Activated T-helper 17 cell treated with anti-CD3 and anti-CD28 coated beads, Interleukin-2, amount 50 U/mL, for 72 hours (primary cell): ENCODE results near the gene TRIM6. TPM values are rescaled to one million over a fixed set of nuclear protein-coding genes. Genes with fewer than 3 reads are reported as not detected.
"Not testable (repeated sequence)": the region's sequence is repeated elsewhere in the genome, so short reads cannot be mapped to it uniquely, and the experiment has no call there.

Experiments
- ATAC-seq: fragments of 150-1000 bp; cut with Tn5 transposase; replicated peaks from 2 replicates; pipeline ENCODE4 v1.10.0; 2021; ENCODE audit warnings: mild to moderate bottlenecking, moderate library complexity
- H3K27ac Mint-ChIP-seq: one replicate; pipeline ENCODE4 v1.8.0; 2022; ENCODE audit warnings: mixed read lengths
- H3K27me3 Mint-ChIP-seq: one replicate; pipeline ENCODE4 v1.8.0; 2022; ENCODE audit warnings: mixed read lengths
- H3K36me3 Mint-ChIP-seq: one replicate; pipeline ENCODE4 v1.8.0; 2022; ENCODE audit warnings: low read depth, mild to moderate bottlenecking, mixed read lengths
- H3K4me1 Mint-ChIP-seq: one replicate; pipeline ENCODE4 v1.8.0; 2022; ENCODE audit warnings: mixed read lengths
- H3K4me3 Mint-ChIP-seq: one replicate; pipeline ENCODE4 v1.8.0; 2022; ENCODE audit warnings: mild to moderate bottlenecking, mixed read lengths
- H3K9me3 Mint-ChIP-seq: one replicate; pipeline ENCODE4 v1.8.0; 2022; ENCODE audit warnings: mixed read lengths
- total RNA-seq, 2 donors: library from RNA; stranded (reverse); gene quantifications; one replicate each; pipeline ENCODE4 v1.2.3, GENCODE V29; 2022

TRIM6 gene
- total RNA-seq, 2 donors from 2014 or later, result 0.19 TPM

GRCh38 chr11:5589906-5590305 lies 6.5 kb upstream of the TRIM6 start:
- not testable (repeated sequence) for H3K27ac Mint-ChIP-seq, H3K4me1 Mint-ChIP-seq, H3K4me3 Mint-ChIP-seq, H3K27me3 Mint-ChIP-seq, H3K36me3 Mint-ChIP-seq, ATAC-seq, H3K9me3 Mint-ChIP-seq

DNA sequence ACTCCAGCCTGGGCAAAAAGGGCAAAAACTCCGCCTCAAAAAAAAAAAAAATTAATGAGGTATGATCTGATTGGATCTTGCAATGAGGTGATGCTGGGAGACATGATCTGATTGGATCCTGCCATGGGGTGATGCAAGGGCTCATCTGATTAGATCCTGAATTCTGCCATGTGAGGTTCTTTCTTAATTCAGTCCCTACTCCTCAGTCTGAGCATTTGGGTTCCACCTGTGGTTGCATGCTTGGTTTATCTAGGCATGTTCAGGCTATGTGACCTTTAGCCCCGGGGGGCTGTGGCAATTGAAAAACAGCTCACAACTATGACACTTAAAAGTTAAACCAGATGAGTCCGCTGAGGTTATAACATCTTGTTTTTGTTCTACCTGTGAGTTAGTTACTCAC lies 4.8 kb upstream of the TRIM6 start:
- H3K9me3 Mint-ChIP-seq, result no peaks in the 10 kb centered on the region
- no peak overlapping the region for H3K27ac Mint-ChIP-seq
- peaks cover 5% of the 10 kb centered on the region for H3K27me3 Mint-ChIP-seq
- H3K4me3 Mint-ChIP-seq, result no peak overlapping the region
- peaks cover 1% of the 10 kb centered on the region for H3K4me1 Mint-ChIP-seq
- H3K36me3 Mint-ChIP-seq, result no peaks in the 10 kb centered on the region
- ATAC-seq, result no peak

- Mint-ChIP-seq H3K9me3 (no peaks in the 10 kb centered on the region), H3K27me3 (peaks cover 14% of the 10 kb centered on the region), H3K4me1 (peaks cover 6% of the 10 kb centered on the region), H3K36me3 (no peaks in the 10 kb centered on the region), H3K27ac (no peak overlapping the region), H3K4me3 (no peak overlapping the region)
- no peak for ATAC-seq
These were observed 3.8 kb upstream of the TRIM6 start for GRCh38 chr11:5592615-5593014.

DNA sequence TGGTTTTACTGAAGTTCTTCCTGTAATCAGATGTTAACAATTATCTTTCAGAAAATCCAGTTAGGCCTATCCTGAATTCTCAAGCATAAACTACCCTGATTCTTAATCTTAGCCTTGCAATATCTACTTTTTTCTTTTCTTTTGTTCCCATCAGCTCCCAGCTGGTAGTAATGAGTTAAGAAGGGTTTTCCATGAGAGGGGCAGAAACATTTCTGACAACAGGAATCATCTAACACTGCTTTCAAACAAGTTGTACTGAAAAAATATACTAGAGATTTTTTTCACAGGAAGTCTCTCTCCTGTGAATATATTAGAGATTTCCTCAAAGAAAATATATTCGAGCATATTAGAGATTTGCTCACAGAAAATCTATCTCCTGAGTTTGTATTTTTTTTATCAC lies 3.3 kb upstream of the TRIM6 start:
- peaks cover 6% of the 10 kb centered on the region for H3K4me1 Mint-ChIP-seq
- H3K36me3 Mint-ChIP-seq, result no peaks in the 10 kb centered on the region
- ATAC-seq, result no peak
- no peak overlapping the region for H3K4me3 Mint-ChIP-seq
- no peak overlapping the region for H3K27ac Mint-ChIP-seq
- peaks cover 15% of the 10 kb centered on the region for H3K27me3 Mint-ChIP-seq
- no peaks in the 10 kb centered on the region for H3K9me3 Mint-ChIP-seq

- ATAC-seq, result no peak
- no peaks in the 10 kb centered on the region for H3K36me3 Mint-ChIP-seq
- H3K27me3 Mint-ChIP-seq, result peaks cover 15% of the 10 kb centered on the region
- H3K4me3 Mint-ChIP-seq, result no peak overlapping the region
- H3K27ac Mint-ChIP-seq, result no peak overlapping the region
- H3K4me1 Mint-ChIP-seq, result peaks cover 6% of the 10 kb centered on the region
- no peaks in the 10 kb centered on the region for H3K9me3 Mint-ChIP-seq
These were observed 1.5 kb downstream of the TRIM6 start for GRCh38 chr11:5597953-5598352.

GRCh38 chr11:5600374-5600851 lies 4.0 kb downstream of the TRIM6 start:
- no peaks in the 10 kb centered on the region for H3K9me3 Mint-ChIP-seq

DNA sequence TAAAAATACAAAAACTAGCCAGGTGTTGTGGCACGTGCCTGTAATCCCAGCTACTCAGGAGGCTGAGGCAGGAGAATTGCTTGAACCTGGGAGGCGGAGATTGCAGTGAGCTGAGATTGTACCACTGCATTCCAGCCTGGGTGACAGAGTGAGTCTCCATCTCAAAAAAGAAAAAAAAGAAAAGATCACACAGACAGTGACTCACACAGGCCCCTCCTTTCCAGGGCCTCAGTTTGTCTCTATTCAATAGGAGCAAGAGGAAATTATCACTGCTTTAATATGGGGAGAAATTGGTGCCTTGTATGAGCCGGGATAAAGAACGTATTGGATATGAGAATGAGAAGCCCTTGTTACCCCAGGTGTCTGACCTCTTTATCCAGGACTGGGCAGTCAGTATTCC lies 6.4 kb downstream of the TRIM6 start:
- H3K27ac Mint-ChIP-seq, H3K4me1 Mint-ChIP-seq, H3K27me3 Mint-ChIP-seq, H3K36me3 Mint-ChIP-seq, ATAC-seq, H3K4me3 Mint-ChIP-seq, H3K9me3 Mint-ChIP-seq: not testable (repeated sequence)

More at GRCh38 chr11:5600374-5600851, 4.0 kb downstream of the TRIM6 start:
- no peak overlapping the region for H3K4me3 Mint-ChIP-seq
- H3K27me3 Mint-ChIP-seq, result peaks cover 11% of the 10 kb centered on the region
- H3K27ac Mint-ChIP-seq, result no peak overlapping the region
- H3K36me3 Mint-ChIP-seq, result no peaks in the 10 kb centered on the region
- peak; percentile 83 for ATAC-seq
- peaks cover 6% of the 10 kb centered on the region for H3K4me1 Mint-ChIP-seq

DNA sequence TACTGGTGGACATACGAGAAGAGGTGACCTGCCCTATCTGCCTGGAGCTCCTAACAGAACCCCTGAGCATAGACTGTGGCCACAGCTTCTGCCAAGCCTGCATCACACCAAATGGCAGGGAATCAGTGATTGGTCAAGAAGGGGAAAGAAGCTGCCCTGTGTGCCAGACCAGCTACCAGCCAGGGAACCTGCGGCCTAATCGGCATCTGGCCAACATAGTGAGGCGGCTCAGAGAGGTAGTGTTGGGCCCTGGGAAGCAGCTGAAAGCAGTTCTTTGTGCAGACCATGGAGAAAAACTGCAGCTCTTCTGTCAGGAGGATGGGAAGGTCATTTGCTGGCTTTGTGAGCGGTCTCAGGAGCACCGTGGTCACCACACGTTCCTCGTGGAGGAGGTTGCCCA lies 6.9 kb downstream of the TRIM6 start:
- H3K4me1 Mint-ChIP-seq, result no peaks in the 10 kb centered on the region
- H3K27me3 Mint-ChIP-seq, result no peaks in the 10 kb centered on the region
- no peak overlapping the region for H3K27ac Mint-ChIP-seq
- H3K4me3 Mint-ChIP-seq, result no peak overlapping the region
- no peaks in the 10 kb centered on the region for H3K9me3 Mint-ChIP-seq
- no peaks in the 10 kb centered on the region for H3K36me3 Mint-ChIP-seq
- ATAC-seq, result no peak

DNA sequence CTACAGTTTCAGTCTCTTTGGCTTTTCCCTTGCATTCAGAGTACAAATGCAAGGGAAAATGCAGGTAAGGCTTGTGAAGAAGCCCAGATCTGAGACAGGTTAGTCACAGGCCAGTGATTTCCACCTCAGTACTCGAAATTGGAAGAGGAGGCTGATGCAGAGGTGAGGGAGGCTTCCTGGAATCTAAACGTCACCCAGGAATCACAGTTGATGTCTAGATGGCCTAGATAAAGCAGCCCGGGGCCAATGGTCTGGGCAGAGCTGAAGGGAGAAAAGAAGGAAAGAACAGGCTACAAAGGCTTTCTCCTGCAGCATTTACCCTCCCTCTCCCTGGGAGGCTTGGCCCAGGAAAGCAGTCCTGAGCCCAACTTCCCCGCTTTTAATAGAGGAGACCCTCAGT lies 8.5 kb downstream of the TRIM6 start:
- Mint-ChIP-seq H3K27ac (no peak overlapping the region), H3K4me1 (no peaks in the 10 kb centered on the region)

DNA sequence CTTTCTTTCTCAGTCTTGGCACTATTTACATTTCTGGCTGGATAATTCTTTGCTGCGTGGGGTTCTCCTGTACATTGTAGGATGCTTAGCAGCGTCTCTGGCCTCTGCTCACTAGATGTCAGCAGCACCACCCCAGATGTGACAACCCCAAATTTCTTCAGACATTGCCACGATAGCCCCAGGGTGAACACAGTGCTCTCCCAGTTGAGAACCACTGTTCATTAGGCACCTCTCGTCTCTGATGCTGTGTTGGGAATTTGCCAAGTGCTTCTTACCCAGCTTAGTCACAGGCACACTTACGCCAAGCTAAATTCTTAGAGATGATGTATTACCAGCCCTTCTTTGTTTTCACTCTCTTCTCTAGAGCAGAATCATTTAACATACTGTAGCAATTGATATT lies 9.4 kb downstream of the TRIM6 start:
- Mint-ChIP-seq H3K4me1 (no peaks in the 10 kb centered on the region), H3K9me3 (no peaks in the 10 kb centered on the region), H3K4me3 (no peak overlapping the region), H3K27ac (no peak overlapping the region), H3K27me3 (no peaks in the 10 kb centered on the region), H3K36me3 (no peaks in the 10 kb centered on the region)
- ATAC-seq, result no peak

More for the DNA sequence above, 8.5 kb downstream of the TRIM6 start:
- Mint-ChIP-seq H3K36me3 (no peaks in the 10 kb centered on the region), H3K4me3 (no peak overlapping the region), H3K27me3 (no peaks in the 10 kb centered on the region), H3K9me3 (no peaks in the 10 kb centered on the region)
- peak; percentile 40 for ATAC-seq

- H3K27me3 Mint-ChIP-seq, result no peaks in the 10 kb centered on the region
- no peaks in the 10 kb centered on the region for H3K4me1 Mint-ChIP-seq
- H3K4me3 Mint-ChIP-seq, result no peak overlapping the region
- H3K36me3 Mint-ChIP-seq, result no peaks in the 10 kb centered on the region
- ATAC-seq, result no peak
- no peaks in the 10 kb centered on the region for H3K9me3 Mint-ChIP-seq
- H3K27ac Mint-ChIP-seq, result no peak overlapping the region
These were observed 12.4 kb downstream of the TRIM6 start for GRCh38 chr11:5608808-5609207.

DNA sequence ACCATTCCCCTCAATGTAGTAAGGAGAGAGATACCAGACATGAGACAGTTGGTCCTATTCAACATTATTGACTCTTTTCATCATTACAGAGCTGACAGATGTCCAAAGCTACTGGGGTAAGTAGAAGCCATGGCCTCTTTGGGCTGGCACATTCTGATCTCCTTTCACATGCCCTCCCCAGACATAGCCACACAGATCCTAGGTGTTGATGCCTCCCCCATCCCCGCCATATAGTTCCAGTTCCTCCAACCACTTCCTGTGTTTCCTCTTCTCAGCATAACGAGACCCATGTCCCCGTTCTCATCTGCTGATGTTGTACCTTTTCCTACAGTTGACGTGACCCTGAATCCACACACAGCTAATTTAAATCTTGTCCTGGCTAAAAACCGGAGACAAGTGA lies 14.0 kb downstream of the TRIM6 start:
- Mint-ChIP-seq H3K36me3 (no peaks in the 10 kb centered on the region), H3K9me3 (no peaks in the 10 kb centered on the region), H3K4me3 (no peak overlapping the region), H3K4me1 (no peaks in the 10 kb centered on the region), H3K27me3 (no peaks in the 10 kb centered on the region), H3K27ac (no peak overlapping the region)
- no peak for ATAC-seq

- H3K4me3 Mint-ChIP-seq, result no peak overlapping the region
- ATAC-seq, result no peak
- H3K27me3 Mint-ChIP-seq, result no peaks in the 10 kb centered on the region
- no peaks in the 10 kb centered on the region for H3K4me1 Mint-ChIP-seq
- H3K9me3 Mint-ChIP-seq, result no peaks in the 10 kb centered on the region
- H3K27ac Mint-ChIP-seq, result no peak overlapping the region
- H3K36me3 Mint-ChIP-seq, result no peaks in the 10 kb centered on the region
These were observed 15.2 kb downstream of the TRIM6 start for GRCh38 chr11:5611627-5612026.

GRCh38 chr11:5618807-5619206 lies 22.4 kb downstream of the TRIM6 start:
- Mint-ChIP-seq H3K27me3 (no peaks in the 10 kb centered on the region), H3K4me3 (no peak overlapping the region), H3K36me3 (no peaks in the 10 kb centered on the region), H3K9me3 (no peaks in the 10 kb centered on the region), H3K27ac (no peak overlapping the region), H3K4me1 (no peaks in the 10 kb centered on the region)
- ATAC-seq, result no peak

DNA sequence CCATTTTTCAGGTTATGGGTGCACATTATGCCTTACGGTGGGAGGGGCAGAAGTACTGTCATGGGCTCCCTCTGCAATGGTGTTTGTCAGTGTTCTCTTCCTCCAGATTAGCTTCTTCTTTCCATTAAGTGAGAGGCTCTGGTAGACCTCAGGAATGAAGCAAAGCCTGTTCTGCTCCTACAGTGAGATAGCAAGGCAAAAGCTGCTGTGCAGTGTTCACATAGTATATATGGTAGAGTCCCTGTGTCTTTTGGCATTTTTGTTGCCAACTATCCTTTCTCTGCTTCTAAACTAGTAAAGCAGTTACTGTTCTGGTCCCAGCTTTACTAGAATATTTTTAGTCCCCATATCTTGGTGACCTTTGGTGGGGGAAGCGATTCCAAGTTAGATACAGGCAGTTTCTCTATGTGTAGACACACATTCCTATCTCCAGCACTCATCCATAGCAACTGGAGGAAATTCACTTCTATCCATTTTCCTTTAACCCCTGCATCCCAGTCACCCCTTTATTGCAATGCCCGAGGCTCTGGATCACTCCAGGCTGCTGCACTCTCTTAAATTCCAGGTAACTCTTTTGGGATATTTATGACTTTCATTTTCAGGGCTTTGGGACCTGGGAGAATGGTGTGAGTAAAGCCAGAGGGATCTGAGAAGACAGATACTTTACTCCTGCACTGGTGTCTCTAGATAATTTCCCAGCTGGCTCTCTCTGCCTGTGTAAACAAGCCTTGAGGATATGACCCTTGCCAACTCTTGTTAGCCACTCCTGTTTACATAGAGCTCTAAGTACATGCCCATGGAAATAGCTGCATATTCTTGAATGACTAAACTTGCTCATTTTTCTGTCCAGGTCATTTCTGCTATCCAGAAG lies 24.4 kb downstream of the TRIM6 start:
- Mint-ChIP-seq H3K36me3 (no peaks in the 10 kb centered on the region), H3K27ac (no peak overlapping the region), H3K27me3 (no peaks in the 10 kb centered on the region), H3K9me3 (no peaks in the 10 kb centered on the region), H3K4me1 (peaks cover 6% of the 10 kb centered on the region), H3K4me3 (no peak overlapping the region)
- no peak for ATAC-seq
